ENCODE results near the gene SLC39A6.

DNA sequence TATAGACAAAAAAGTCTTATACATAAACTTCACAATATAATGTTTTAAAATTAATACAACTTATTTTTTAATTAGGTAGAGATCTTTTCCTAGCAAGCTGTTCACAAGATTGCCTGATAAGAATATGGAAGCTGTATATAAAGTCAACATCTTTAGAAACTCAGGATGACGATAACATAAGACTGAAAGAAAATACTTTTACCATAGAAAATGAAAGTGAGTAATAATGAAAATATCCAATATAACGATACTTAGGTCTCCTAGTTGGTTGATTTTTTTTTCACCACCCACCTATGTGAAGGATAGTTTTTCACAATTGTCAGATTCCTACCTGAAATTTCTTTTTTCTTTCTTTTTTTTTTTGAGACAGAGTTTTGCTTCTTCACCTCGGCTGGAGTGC is 13.6 kb upstream of the SLC39A6 start:
- TF ChIP-seq, protein P1, sequence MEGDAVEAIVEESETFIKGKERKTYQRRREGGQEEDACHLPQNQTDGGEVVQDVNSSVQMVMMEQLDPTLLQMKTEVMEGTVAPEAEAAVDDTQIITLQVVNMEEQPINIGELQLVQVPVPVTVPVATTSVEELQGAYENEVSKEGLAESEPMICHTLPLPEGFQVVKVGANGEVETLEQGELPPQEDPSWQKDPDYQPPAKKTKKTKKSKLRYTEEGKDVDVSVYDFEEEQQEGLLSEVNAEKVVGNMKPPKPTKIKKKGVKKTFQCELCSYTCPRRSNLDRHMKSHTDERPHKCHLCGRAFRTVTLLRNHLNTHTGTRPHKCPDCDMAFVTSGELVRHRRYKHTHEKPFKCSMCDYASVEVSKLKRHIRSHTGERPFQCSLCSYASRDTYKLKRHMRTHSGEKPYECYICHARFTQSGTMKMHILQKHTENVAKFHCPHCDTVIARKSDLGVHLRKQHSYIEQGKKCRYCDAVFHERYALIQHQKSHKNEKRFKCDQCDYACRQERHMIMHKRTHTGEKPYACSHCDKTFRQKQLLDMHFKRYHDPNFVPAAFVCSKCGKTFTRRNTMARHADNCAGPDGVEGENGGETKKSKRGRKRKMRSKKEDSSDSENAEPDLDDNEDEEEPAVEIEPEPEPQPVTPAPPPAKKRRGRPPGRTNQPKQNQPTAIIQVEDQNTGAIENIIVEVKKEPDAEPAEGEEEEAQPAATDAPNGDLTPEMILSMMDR (IDR thresholded peaks at IDR 0.05): no peak
- no peak for TF ChIP-seq POLR2A (IDR thresholded peaks at IDR 0.05)

Data from heart left ventricle (tissue), 13 donors.